HG03520 (cell line): ENCODE results near the gene DELE1.
A peak's percentile ranks its signal among the peaks of the same experiment; 100 is the strongest.

ENCODE experiments used
- ATAC-seq: cut with Tn5 transposase; IDR thresholded peaks from one replicate; pipeline ENCODE4 v1.9.1; 2021; ENCODE audit warnings: mild to moderate bottlenecking, moderate library complexity; ENCODE audit not compliant: unreplicated experiment

DELE1 gene

DNA sequence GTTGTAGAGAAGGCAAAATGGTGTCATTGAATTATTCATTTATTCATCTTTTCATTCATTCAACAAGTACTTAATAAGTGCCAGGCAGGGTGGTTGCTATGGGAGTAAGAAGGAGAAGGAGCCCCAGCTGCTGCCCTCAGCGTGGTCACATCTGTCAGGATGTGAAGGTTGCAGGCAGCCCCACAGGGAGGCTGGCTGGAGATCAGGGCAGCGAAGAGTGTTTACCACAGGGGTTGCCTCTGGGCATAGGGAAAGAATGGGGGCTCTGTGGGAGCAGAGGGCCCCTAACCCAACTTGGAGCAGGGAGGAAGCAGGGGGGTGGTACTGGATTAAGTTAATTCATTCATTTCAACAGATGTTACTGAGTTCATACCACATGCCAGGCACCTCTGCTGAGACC, 28.3 kb downstream of the DELE1 start:
- no peak for ATAC-seq

DNA sequence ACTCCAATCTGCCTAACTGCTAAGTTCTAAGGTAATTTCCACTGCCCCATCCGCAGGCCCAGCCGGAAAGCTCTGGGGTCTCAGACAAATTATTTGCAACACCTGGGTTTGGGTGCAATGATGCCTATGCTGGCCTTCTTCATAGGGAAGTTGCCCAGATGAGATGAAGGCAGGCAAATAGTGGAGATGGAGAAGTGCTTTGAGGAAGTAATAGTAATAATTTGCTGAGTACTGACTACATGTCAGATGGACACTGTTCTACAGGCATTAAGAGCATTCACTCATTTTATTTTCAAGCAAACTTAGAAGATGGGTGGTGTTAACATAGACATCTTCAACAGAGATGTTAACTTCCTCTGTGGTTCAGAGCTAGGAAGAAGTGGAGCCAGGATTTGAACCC, 30.5 kb downstream of the DELE1 start:
- ATAC-seq, result no peak

DNA sequence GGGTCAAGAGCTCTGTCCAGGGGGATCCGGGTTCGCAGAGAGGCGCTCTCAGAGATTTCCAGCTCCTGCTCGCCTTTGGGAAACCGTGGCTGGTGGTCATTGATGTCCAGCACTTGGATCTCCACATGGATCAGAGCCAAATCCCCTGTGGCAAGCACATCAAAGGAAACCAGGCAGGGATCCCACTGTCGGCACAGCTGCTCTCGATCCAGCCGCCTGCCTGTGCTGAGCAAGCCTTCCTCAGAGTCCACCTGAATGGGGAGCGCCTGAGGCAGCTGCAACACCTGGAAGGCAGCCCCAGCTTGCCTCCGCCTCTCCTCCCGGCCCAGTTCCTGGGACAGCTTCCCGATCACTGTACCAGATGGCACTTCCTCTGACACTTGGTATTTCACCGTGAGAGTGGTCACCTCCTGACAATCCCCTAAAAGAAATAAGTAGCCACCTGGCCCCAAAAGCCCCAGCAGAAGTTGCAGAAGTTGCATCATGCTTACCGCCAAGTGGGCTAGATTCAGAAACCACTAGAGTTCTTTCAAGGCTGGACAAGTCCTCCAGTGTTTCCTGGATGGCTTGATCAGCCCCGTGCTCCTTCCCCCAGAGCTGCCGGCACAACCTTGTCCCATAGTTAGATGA, 33.8 kb downstream of the DELE1 start:
- no peak for ATAC-seq

DNA sequence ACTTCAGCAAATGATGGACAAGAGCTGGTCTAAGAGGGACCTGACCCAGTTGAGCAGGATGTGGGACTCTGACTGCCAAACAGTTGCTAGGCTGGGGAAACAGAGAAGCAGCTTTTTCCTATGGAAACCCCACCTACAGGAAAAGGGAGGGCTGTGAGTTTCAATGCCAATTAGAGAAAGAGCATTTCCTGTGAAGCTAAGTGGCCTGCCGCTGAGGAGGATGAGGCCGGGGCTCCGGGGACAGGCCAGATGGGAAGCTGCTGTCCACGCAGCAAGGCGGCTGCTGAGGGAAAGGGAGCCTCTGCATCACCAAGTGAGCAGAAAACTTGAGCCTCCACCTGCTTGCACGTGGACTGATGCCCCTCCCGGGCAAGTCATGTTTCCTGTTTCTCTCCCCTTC, 34.4 kb downstream of the DELE1 start, which contains the start of gene PCDH12:
Gene PCDH12 (minus strand): TSS at position 90 of the 400 bp plus-strand sequence. CDS start 351 bp downstream, outside the sequence.
- ATAC-seq, result no peak

DNA sequence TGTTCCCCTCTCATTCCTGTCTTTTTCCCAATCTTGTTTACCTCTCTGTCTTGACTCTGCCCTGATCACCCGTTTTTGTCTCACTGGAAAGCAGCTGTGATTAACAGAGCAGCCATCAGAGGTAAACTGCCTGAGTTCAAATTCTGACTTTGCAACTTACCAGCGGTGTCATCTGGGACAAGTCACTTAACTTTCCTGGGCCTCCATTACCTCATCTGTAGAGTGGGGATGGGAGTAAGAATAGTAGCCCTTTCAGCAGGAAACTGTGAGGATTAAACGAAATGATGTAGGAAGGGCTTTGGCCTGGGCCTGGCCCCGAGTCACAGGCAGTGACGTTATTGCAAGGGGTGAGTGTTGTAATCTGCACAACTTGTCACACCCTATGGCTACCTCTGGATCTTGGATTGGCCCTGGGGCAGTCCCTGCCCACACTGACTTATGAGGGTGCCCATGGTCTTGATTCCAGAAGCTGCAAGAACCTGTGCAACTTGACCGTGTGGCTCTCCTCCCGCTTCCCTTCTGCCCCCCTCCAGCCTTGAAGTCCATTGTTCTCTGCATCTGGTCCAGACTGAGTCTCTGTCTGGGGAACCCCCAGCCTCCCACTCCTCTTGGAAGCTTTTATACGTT, 35.0 kb downstream of the DELE1 start:
- ATAC-seq, result no peak

DNA sequence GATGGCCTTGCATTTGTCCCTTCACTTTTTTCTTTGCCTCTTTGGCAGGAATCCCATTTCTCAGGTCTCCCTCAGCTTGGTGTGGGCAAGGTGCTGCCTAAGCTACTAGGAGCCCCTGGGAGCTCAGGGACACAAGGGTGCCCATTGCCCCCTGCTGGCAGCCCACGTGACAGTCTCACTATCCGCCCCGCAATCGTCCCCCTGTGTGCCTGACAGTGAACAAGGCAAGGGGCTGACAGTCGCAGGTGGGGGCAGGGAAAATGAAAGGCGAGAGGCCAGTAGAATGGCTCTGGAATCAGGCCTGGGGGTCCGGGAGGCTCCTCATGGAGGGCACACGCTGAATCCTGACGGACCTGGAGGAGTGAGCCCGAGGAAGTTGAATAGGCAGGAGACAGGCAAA, 36.3 kb downstream of the DELE1 start:
- ATAC-seq, result no peak

DNA sequence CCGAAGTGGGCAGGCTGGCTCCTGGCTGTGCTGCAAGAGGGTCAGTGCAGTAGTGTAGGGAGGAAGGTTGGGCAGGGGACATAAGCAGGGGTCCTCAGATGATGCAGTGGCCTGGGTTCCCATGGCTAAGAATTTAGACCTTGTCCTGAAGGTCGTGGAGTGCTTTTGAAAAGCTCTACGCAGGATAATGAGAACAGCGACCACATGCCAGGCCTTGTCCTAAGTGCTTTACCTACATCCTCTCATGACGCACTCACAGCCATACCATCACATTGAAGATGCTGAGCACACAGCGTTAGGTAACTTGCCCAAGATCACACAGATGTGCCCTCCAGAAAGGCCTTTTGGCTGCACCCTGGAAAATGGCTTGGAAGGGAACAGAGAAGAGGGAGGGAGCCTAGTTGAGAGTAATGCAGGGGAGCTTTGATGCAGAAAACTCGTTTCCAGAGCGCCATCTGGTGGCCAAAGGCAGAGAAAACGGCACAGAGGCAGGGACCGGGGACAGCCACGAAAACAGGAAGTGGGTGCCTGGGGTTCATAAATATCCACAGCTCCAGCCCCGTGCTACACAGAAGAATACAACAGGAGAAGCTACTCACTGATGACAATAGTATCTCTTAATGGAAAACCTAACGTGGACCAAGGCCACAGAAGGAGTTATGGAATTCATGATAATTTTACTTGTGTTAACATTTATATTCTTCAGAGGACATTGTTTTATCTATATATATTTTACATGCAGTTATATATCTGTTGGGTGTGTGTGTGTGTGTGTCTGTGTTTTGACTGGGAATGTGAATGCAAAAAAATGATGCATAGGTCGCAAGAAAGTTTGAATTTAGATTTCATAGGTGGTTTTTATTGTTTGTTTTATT, 37.0 kb downstream of the DELE1 start:
- peak; percentile 87 for ATAC-seq

DNA sequence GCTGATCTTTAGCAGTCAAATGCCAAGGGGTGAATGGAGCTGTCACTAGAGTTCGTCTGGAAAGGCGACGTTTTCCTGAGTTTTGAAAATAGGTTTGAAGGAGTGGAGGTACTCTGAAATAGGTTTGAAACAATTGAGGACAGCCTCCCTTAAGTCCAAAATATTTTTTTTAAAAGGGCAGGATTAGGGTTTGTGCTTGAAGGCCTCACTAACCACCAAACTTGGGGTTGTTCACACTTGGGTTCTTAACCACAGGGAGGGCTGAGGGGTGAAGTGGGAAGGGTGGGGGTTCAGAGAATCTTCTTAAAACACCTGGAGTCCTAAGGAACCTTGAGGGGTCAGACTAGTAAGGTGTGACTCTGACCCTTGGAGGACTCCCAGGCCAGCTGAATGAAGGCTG, 37.8 kb downstream of the DELE1 start:
- no peak for ATAC-seq

DNA sequence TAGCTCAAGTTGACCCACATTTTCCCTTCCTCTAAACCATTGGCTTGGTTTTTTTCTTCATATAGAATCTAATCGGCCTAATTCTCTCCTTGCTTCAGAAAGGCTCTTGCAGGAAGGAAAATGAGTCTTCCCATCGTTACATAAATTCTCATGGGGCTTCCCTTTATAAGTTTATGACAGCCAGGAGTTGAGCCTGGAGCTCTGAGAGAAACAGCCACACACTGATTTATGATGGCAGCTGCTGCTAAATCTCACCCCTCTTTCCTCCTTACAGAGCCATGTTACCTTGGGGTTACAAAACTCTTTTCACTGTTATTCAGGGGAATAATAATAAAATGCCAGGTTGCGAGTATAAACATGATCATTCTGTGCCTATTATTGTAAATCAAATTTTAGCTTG, 40.0 kb downstream of the DELE1 start:
- no peak for ATAC-seq

DNA sequence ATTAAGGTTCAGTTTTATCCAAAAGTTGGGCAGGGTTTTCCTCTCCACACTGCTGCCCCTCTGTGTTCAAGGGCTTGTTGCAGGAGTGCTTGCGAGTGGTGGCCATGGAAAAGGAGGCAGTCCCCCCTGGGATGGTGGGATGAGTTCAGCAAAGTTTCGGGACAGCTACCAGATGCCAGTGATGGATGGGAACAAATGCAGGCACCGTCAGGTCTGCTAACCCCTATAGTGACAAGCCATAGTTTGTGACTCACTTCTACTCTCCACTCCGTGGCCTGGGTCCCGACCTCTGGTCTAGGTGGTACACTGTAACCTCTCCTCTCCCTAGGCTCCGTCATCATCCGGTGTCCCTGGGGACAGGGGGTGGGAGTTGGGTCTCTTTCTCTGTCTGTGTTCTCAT, 41.4 kb downstream of the DELE1 start:
- ATAC-seq, result no peak

DNA sequence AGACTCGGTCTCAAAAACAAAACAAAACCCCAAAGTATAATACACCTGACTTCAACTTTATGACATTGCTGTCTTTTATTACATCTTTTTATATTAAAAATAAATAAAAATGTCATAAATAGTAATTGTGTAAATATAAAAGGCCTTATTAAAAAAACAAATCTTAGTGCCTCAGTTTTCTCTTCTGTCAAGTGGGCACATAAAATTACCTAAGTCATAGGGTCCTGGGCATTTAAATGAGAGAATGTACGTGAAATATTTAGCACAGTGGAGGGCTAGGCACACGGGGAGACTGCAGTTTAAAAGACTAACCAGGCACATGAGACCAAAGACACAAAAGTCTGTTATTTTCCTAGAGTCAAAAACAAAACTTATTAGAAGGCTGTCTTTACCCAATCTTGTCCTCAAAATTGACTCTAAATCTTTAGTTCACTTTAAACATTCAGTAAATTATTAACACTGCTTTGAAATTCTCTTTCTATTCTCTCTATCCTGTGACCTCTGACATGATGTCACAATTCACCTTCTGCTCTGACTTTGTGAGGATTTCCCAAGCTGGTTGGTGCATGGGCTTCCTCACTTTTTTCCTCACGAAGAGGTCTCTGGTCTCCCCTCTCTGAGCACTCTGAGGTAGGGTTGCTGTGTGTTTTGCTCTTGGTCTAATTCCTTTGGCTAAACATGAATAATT, 42.7 kb downstream of the DELE1 start:
- ATAC-seq, result no peak

DNA sequence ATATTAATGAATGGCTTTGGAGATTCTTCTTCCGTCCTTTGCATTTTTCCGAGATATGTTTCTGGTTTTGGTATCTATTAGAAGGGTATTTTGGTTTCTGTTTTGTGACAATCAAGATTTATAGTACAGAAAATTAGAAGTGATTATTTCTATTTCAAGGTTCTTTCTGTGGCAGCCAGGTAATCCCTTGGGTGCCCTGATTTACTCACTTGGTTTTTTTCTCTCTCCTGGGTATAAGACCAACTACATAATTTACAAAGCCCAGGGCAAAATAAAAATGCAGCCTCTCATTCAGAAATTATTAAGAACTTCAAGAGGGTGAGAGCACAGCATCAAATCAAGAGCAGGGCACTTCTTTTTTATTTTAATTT, 43.3 kb downstream of the DELE1 start:
- ATAC-seq, result no peak

DNA sequence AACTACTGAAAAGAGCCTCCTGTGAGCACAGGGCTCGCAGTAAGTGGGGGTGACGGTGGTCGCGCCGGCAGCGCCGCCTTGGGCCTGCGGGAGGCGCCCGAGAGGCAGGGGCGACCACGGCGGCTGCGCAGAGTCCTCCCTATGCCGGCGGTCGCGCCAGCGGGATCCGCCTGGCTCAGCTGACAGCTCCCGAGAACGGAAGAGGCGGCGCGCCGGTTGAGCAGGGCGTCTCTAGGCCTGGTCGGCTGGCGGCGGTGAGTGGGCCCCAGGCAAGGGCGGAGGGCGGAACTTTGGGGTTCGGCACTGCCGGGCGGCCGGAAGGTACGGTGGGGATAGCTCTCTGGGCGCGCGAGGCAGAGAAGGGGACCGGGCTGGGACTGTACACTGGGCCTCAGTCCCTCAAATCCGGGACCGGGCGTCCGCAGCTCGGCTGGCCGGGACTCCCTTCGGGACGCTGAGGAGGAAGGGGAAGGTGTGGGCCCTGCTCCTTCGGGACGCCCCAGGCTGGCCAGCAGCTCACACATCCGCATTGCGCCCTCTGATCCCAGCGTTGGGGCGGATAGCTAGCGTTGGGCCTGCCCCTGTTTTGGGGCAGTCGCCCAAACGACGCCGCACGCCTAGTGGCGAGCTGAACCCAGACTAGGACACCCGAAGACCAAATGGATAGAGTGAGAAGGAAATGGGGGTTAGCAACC, 45.4 kb downstream of the DELE1 start, which contains the start of gene RNF14:
Gene RNF14 (plus strand): TSS at position 192 of the 695 bp plus-strand sequence. CDS start 4,484 bp downstream, outside the sequence.
- peak; percentile 89 for ATAC-seq

DNA sequence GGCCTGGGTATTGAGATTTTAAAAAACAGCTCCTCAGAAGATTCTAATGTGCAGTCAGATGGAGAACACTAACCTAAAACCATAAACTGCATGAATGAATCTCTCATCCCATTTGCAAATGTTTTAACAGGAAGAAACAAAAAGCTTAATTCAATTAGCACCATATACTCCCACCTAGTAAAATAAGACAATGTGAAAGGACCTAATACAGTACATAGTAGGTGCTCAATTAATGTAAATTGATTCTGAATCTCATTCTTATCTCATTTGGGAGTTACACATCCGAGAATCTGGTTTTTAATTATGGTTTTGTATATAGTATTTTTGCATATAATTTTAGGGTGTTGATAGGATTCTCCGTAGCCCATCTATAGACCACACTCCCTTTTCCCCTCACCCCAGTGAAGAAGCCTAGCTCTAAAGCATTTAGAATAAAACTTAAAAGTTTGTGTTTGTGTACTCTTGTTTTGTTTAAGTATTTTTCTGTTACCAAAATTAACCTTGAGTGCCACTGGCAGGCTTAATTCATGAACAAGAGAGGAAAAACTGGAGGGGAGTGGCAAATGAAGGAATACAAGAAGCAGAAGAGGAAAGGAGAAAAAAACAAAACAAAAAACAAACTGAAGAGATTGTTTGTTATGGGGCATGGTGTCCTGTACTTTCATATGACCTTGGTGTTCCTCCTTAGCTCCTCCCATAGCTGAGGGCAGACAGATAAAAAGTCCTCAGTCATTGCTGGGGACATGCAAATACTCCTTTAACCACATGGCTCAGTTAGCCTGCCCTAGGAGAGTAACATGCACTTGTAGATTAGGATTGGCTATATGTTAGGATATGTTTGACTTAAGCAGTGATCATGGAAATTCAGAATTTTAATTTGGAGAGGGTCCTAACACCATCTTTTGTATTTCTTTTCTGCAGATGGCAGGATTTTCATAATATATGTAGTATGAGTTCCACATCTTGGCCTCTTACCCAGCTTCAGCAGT, 46.4 kb downstream of the DELE1 start:
- ATAC-seq, result peak; percentile 47

DNA sequence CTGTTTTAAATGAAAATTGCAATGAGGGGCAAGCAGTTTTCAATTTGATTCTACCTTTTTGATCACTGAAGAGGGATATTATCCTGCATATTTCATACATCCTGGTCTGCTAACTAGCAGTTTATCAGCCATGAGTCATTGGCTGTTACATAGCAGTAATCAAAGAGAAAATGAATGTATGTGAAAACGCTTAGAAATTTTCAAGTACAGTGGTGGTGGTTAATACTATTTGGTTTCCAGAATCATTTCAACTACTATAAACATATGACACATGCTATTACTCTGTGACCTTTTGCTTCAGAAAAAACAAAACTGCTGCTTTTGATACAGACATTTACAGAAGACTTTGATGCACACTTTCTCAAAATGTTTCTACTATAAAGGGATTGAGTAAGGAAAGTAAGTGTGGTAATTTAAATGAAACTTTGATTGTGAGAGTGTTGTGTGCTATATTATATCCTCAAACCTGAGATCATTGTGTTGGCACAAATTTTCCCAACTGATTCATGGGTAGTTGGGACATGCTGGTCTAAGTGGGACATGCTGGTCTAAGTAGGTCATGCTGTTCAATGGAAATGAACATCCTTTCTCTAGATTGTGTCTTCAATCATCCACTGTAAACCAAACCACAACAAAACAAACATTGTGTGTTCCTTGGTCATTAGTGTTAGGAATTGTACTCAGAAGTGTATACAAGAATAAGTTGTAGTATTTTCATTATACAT, 50.4 kb downstream of the DELE1 start:
- no peak for ATAC-seq

DNA sequence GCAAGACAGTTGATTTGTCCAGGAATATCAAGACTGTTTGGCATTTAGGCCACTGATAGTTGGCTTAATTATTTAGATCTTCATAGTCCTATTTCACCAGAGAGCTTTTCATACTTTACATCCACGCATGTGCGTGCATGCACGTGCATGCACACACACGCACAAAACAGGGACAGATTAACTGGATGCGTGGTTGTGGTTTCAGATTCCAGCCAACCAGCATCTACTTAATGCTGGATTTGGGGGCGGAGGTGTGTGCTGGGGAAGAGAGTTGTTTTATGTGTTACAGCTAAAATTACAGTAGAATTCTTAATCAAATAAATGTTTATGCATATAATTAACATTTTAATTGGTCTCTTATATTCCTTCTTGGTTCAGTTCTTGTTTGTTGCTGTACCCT, 52.5 kb downstream of the DELE1 start:
- ATAC-seq, result no peak

DNA sequence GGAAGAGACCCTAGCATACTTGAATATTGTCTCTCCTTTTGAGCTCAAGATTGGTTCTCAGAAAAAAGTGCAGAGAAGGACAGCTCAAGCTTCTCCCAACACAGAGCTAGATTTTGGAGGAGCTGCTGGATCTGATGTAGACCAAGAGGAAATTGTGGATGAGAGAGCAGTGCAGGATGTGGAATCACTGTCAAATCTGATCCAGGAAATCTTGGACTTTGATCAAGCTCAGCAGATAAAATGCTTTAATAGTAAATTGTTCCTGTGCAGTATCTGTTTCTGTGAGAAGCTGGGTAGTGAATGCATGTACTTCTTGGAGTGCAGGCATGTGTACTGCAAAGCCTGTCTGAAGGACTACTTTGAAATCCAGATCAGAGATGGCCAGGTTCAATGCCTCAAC, 54.7 kb downstream of the DELE1 start:
- no peak for ATAC-seq

DNA sequence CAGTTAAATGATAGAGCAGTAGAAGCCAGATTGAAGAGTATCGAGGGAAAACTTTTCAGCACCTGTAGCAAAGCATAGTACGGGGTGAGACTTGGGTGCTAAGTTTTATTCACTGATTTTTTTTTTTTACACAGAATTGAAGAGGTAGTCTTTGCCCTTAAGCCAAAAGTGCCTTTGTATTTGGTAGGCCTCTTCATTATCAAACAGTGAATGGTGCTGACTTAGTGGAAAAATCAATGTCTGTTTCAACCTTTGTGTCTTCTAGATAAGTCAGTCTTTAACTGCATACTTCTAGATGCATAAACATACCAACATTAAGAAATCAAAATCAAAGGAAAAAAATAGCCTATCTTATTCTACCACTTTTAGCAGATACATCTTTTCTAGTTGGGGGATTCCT, 59.0 kb downstream of the DELE1 start:
- no peak for ATAC-seq

DNA sequence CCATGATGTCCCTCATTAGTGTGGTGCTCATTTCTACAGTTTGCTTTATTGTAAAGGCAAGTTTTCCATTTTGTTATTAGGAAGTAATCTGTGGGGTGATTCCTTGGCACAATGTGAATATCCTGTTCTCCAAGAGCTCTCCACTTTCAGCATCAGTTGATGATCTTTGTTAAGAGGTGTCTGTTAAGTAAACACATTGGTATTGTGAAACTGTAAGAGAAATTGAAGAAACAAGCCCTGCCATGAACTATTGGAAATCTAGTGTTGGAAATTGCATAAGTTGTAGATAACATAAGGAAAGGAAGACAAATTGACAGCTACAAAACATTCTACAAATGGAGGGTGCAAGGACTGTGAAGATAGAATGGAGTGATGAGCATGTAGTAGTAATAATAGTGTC, 62.4 kb downstream of the DELE1 start:
- no peak for ATAC-seq
